Activated T-helper 1 cell treated with anti-CD3 and anti-CD28 coated beads, Interleukin-12 subunit alpha, Interleukin-12 subunit beta, Interleukin-2, Interleukin-4 antibody, amounts not matched to agents 30 ng/mL and 10 ng/mL and 1 ng/mL, durations not matched to agents 14 hours and 24 hours and 36 hours (primary cell): ENCODE data around the gene CWF19L2. TPM values are rescaled to one million over a fixed set of nuclear protein-coding genes. Genes with fewer than 3 reads are reported as not detected.

Experiments
- DNase-seq: peaks from one replicate; pipeline ENCODE4 v3.0.0; 2021; ENCODE audit warnings: low spot score
- H3K27ac Mint-ChIP-seq: one replicate; pipeline ENCODE4 v1.8.0; 2021; ENCODE audit warnings: mild to moderate bottlenecking, mixed read lengths
- H3K27me3 Mint-ChIP-seq: one replicate; pipeline ENCODE4 v1.8.0; 2022; ENCODE audit warnings: mild to moderate bottlenecking, moderate library complexity, mixed read lengths; ENCODE audit not compliant: insufficient read depth
- H3K36me3 Mint-ChIP-seq: one replicate; pipeline ENCODE4 v1.8.0; 2021; ENCODE audit warnings: low read depth, mixed read lengths
- H3K4me1 Mint-ChIP-seq: one replicate; pipeline ENCODE4 v1.8.0; 2021; ENCODE audit warnings: low read depth, mixed read lengths
- H3K4me3 Mint-ChIP-seq: one replicate; pipeline ENCODE4 v1.8.0; 2021; ENCODE audit warnings: mild to moderate bottlenecking, moderate library complexity, mixed read lengths
- H3K9me3 Mint-ChIP-seq: one replicate; pipeline ENCODE4 v1.8.0; 2021; ENCODE audit warnings: mixed read lengths
- intact Hi-C: fragments of 100-400 bp; cut with micrococcal nuclease; formaldehyde crosslinking; loops from one replicate; pipeline ENCODE4 v1.15.1; 2024
- total RNA-seq: library from RNA; stranded (reverse); gene quantifications from 2 replicates; pipeline ENCODE4 v1.2.3, GENCODE V29; 2022

The CWF19L2 gene
- total RNA-seq, 1 donor from 2014 or later: 16.7 TPM

DNA sequence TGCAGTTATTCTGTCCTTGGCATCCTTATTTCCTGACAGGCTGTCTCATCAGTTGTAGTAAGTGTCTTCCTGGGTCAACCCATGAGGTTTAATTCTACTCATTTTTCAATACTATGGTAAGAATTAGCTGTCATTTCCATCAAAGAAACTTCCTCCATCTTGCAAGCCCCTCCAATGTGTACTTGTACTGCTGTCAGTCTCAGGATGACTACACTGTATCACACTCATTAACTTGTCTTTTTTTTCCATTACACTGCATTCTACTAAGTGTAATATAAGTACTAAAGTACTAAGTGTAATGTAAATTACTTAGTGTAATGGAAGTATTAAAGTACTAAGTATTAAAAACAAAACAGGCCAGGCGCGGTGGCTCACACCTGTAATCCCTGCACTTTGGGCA, 102.8 kb downstream of the CWF19L2 start:
- DNase-seq: no peak
- Mint-ChIP-seq H3K27me3 (no peaks in the 10 kb centered on the region), H3K27ac (no peak overlapping the region), H3K9me3 (no peaks in the 10 kb centered on the region), H3K4me1 (no peaks in the 10 kb centered on the region), H3K36me3 (peaks cover 9% of the 10 kb centered on the region), H3K4me3 (no peak overlapping the region)
- intact Hi-C loops: no loop called here

DNA sequence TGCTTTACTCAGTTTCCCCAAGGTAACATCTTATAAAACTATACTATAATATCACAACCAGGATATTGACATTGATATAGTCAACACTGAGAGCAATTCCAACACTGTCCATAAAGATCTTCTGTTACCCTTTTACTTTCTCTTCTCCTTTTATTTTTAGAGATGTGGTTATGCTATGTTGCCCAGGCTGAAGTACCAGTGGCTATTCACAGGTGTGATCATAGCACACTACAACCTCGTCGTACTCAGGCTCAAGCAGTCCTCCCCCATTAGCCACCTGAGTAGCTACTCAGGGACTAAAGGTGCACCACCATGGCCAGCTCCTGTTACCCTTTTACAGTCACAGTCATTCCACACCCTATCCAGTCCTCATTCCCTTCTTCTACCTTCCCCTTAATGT, 119.7 kb downstream of the CWF19L2 start:
- no peak overlapping the region for H3K27ac Mint-ChIP-seq
- no peak for DNase-seq
- intact Hi-C loops: no loop called here
- H3K36me3 Mint-ChIP-seq: peaks cover 2% of the 10 kb centered on the region
- no peak overlapping the region for H3K4me3 Mint-ChIP-seq
- H3K27me3 Mint-ChIP-seq: no peaks in the 10 kb centered on the region
- H3K9me3 Mint-ChIP-seq: peaks cover 3% of the 10 kb centered on the region
- no peaks in the 10 kb centered on the region for H3K4me1 Mint-ChIP-seq

DNA sequence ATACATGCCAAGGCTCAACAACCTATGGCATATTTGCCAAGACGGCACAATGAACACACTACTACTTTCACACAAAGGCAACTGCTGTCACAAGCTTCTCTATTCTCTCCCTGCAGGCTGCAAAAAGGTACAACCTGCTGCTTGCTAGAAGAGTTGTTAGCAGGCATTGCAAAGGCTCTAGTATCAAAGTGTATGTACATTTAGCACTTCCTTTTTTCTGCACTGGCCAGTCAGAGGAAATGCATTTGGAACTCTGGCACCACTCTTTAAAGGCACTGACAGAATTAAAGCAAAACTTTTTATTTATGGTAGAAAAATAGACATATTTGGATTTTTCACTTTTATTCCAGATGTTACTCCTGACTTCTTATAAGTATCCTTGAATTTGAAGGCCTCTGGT, 125.9 kb downstream of the CWF19L2 start:
- H3K27ac Mint-ChIP-seq: no peak overlapping the region
- no peaks in the 10 kb centered on the region for H3K4me1 Mint-ChIP-seq
- intact Hi-C loops: no loop called here
- peaks cover 2% of the 10 kb centered on the region for H3K36me3 Mint-ChIP-seq
- DNase-seq: no peak
- no peaks in the 10 kb centered on the region for H3K27me3 Mint-ChIP-seq
- no peaks in the 10 kb centered on the region for H3K9me3 Mint-ChIP-seq
- H3K4me3 Mint-ChIP-seq: no peak overlapping the region

DNA sequence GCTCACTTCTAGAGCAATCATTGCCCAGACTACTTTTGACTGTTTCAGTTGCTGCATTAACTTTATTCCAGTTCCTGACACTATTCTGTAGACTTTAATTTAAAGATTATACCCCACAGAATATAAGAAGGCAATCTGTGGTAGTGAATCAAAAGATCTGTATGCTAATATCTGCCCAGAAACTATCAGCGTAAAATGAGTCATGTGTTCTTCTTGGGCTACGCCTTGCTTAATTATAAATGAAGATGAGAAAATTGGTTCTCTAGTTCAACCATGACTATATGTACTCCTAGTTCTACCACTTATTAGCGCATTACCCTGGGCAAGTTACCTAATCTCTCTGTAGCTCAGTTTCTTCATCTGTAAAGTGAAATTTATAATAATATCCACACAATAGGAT, 128.5 kb downstream of the CWF19L2 start:
- Mint-ChIP-seq H3K4me1 (no peaks in the 10 kb centered on the region), H3K27ac (no peak overlapping the region), H3K27me3 (no peaks in the 10 kb centered on the region), H3K9me3 (peaks cover 1% of the 10 kb centered on the region), H3K4me3 (no peak overlapping the region), H3K36me3 (peaks cover 5% of the 10 kb centered on the region)
- intact Hi-C loops: no loop called here
- DNase-seq: no peak

DNA sequence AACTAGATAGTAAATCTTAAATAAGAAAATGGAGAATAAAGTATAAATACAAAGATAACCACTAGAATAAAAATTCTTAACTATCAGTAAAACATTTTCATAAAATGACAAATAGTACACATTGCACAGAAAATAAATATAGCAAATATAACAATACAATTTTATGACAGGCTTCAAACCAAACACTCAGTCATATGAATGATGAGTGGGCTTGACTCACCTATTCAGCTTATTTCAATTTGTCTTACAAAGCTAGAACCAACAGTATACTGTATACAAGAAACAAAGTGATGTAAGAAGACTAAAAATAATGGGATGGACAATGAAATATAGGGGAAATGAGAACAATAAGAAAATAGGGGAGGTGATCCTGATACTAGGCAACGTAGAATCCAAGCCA, 141.2 kb downstream of the CWF19L2 start:
- no peak overlapping the region for H3K27ac Mint-ChIP-seq
- no peak for DNase-seq
- H3K4me3 Mint-ChIP-seq: no peak overlapping the region
- no peaks in the 10 kb centered on the region for H3K4me1 Mint-ChIP-seq
- peaks cover 6% of the 10 kb centered on the region for H3K9me3 Mint-ChIP-seq
- intact Hi-C loops: no loop called here
- H3K27me3 Mint-ChIP-seq: no peaks in the 10 kb centered on the region
- peaks cover 3% of the 10 kb centered on the region for H3K36me3 Mint-ChIP-seq

DNA sequence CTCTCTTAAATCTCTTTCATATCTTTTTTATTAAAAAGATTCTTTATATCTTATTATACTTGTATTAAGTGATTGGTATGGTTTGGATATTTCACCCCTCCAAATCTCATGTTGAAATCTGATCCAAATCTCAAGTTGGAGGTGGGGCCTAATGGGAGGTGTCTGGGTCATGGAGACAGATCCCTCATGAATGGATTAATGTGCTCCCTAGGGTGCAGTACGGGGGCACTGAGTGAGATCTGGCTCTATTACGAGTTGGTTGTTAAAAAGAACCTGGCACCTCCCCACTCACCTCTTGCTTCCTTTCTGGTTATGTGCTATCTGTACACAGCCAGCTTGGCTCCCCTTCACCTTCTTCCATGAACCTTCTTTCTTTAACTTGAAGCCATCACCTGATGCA, 149.6 kb downstream of the CWF19L2 start:
- H3K4me1 Mint-ChIP-seq: no peaks in the 10 kb centered on the region
- H3K27ac Mint-ChIP-seq: no peak overlapping the region
- peaks cover 15% of the 10 kb centered on the region for H3K36me3 Mint-ChIP-seq
- H3K27me3 Mint-ChIP-seq: no peaks in the 10 kb centered on the region
- no peaks in the 10 kb centered on the region for H3K9me3 Mint-ChIP-seq
- no peak overlapping the region for H3K4me3 Mint-ChIP-seq
- no peak for DNase-seq
- intact Hi-C loops: loop anchor here (2.0 kb wide), 1 partner anchor 15 kb away; no protein-coding TSS in a partner anchor

DNA sequence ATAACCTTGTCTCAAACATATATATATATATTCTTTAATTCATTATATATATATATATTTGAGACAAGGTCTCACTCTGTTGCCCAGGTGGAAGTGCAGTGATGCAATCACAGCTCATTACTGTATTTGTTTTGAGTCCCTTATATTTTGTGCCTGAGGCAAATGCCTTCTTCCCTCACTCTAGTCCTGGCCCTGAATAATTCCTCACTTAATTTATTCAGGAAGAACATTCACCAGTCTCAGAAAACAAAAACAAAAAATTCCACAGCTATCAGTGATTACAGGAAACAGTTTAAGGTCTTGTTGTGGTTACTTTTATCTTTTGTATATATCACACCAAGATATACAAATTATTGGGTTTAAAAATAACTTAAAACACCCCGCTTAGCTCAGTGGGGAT, 155.7 kb downstream of the CWF19L2 start:
- DNase-seq: no peak
- H3K4me3 Mint-ChIP-seq: no peak overlapping the region
- H3K9me3 Mint-ChIP-seq: peaks cover 4% of the 10 kb centered on the region
- intact Hi-C loops: no loop called here
- H3K36me3 Mint-ChIP-seq: peaks cover 15% of the 10 kb centered on the region
- H3K27me3 Mint-ChIP-seq: no peaks in the 10 kb centered on the region
- H3K4me1 Mint-ChIP-seq: no peaks in the 10 kb centered on the region
- no peak overlapping the region for H3K27ac Mint-ChIP-seq

DNA sequence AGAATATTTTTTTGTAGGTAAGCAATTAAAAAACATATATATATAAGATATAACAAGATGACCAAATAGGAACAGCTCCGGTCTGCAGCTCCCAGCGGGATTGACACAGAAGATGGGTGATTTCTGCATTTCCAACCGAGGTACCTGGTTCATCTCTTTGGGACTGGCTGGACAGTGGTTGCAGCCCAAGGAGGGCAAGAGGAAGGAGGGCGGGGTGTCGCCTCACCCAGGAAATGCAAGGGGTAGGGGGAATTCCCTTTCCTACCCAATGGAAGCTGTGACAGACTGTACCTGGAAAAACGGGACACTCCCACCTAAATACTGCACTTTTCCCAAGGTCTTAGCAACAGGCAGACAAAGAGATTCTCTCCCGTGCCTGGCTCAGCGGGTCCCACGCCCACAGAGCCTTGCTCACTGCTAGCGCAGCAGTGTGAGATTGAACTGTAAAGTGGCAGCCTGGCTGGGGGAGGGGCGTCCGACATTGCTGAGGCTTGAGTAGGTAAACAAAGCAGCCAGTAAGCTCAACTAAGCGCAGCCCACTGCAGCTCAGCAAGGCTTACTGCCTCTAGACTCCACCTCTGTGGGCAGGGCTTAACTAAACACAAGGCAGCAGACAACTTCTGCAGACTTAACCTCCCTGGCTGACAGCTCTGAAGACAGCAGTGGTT, 163.8 kb downstream of the CWF19L2 start:
- peaks cover 23% of the 10 kb centered on the region for H3K9me3 Mint-ChIP-seq
- H3K4me3 Mint-ChIP-seq: no peak overlapping the region
- H3K27me3 Mint-ChIP-seq: no peaks in the 10 kb centered on the region
- no peaks in the 10 kb centered on the region for H3K4me1 Mint-ChIP-seq
- DNase-seq: no peak
- intact Hi-C loops: no loop called here
- H3K27ac Mint-ChIP-seq: no peak overlapping the region
- H3K36me3 Mint-ChIP-seq: peaks cover 19% of the 10 kb centered on the region

DNA sequence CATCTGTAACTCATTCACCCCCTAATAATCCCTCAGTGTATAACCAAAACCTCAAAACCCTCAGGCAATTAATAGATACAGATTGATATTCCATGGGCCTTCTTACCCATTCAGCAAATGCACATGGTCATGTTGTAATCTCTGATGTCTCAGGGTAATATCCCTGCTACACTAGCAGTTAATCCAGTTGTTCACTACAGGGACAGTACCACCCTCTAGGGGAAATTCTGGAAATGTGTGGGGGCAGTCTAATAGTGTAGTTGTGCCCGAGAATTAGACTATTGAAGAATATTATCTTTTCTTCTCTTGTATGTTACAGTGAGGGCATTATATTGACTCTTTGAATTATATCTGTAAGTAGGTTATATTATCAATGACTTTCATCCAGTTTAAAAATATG, 175.4 kb downstream of the CWF19L2 start:
- H3K27me3 Mint-ChIP-seq: no peaks in the 10 kb centered on the region
- DNase-seq: no peak
- H3K4me1 Mint-ChIP-seq: no peaks in the 10 kb centered on the region
- no peaks in the 10 kb centered on the region for H3K9me3 Mint-ChIP-seq
- H3K36me3 Mint-ChIP-seq: no peaks in the 10 kb centered on the region
- intact Hi-C loops: no loop called here
- H3K27ac Mint-ChIP-seq: no peak overlapping the region
- H3K4me3 Mint-ChIP-seq: no peak overlapping the region

Other genes starting within 250 kb of the CWF19L2 start
- gene ALKBH8, start 107.9 kb upstream of the CWF19L2 start, total RNA-seq: 14.7 and 16.0 TPM in 2 replicates
- not detected in 2 replicates for gene ELMOD1, start 133.3 kb upstream of the CWF19L2 start, total RNA-seq